Measurements from ENCODE around the gene FILIP1. TPM values are rescaled to one million over a fixed set of nuclear protein-coding genes. Genes with fewer than 3 reads are reported as not detected.

The FILIP1 gene
- total and polyA plus RNA-seq, 2 donors (not counting 1 experiment from before 2014, with no cell fraction given), result 0.33 to 2.3 TPM

GRCh38 chr6:75479712-75480111, 13.9 kb downstream of the FILIP1 start:
- H3K4me2 ChIP-seq (ENCODE audit: extremely low read depth, insufficient read depth, low read length), result no peak overlapping the region
- TF ChIP-seq CTCF (conservative IDR thresholded peaks at IDR 0.05 in 1 of 2, IDR thresholded peaks at IDR 0.05 in 1 of 2; ENCODE audit: low read depth in 1 of 2, low read length in 2 of 2) (no peak), EZH2 (IDR thresholded peaks at IDR 0.05; ENCODE audit: low read length, missing control alignments) (no peak)
- H3K79me2 ChIP-seq (ENCODE audit: control insufficient read depth, insufficient read depth, low read length), result no peaks in the 10 kb centered on the region
- no peak overlapping the region for H3K27ac ChIP-seq (ENCODE audit: insufficient read depth, low read length)
- DNase-seq (ENCODE audit: low read depth in 2 of 2), result no peak
- H3K4me3 ChIP-seq (replicated peaks in 1 of 4; ENCODE audit: control extremely low read depth in 1 of 4, insufficient read depth in 1 of 4, low read depth in 3 of 4, low read length in 4 of 4), result no peak overlapping the region
- peaks cover 13% of the 10 kb centered on the region for H3K4me1 ChIP-seq (ENCODE audit: control insufficient read depth, extremely low read depth, insufficient read depth, low read length)
- H2AFZ ChIP-seq (ENCODE audit: low read length), result no peak overlapping the region
- H4K20me1 ChIP-seq (ENCODE audit: control insufficient read depth, extremely low read depth, insufficient read depth, low read length), result no peaks in the 10 kb centered on the region
- H3K9ac ChIP-seq (ENCODE audit: insufficient read depth, low read length), result no peak overlapping the region
- no peaks in the 10 kb centered on the region for H3K27me3 ChIP-seq (ENCODE audit: control insufficient read depth, insufficient read depth, low read length)
- no peaks in the 10 kb centered on the region for H3K9me3 ChIP-seq (ENCODE audit: control insufficient read depth, insufficient read depth, low read depth, low read length)
- H3K36me3 ChIP-seq (ENCODE audit: control insufficient read depth, insufficient read depth, low read length), result no peaks in the 10 kb centered on the region

- H4K20me1 ChIP-seq (ENCODE audit: control insufficient read depth, extremely low read depth, insufficient read depth, low read length), result no peaks in the 10 kb centered on the region
- H3K9me3 ChIP-seq (ENCODE audit: control insufficient read depth, insufficient read depth, low read depth, low read length), result no peaks in the 10 kb centered on the region
- no peak overlapping the region for H2AFZ ChIP-seq (ENCODE audit: low read length)
- H3K36me3 ChIP-seq (ENCODE audit: control insufficient read depth, insufficient read depth, low read length), result no peaks in the 10 kb centered on the region
- TF ChIP-seq EZH2 (IDR thresholded peaks at IDR 0.05; ENCODE audit: low read length, missing control alignments) (no peak), CTCF (conservative IDR thresholded peaks at IDR 0.05 in 1 of 2, IDR thresholded peaks at IDR 0.05 in 1 of 2; ENCODE audit: low read depth in 1 of 2, low read length in 2 of 2) (no peak)
- H3K9ac ChIP-seq (ENCODE audit: insufficient read depth, low read length), result no peak overlapping the region
- H3K4me3 ChIP-seq (replicated peaks in 1 of 4; ENCODE audit: control extremely low read depth in 1 of 4, insufficient read depth in 1 of 4, low read depth in 3 of 4, low read length in 4 of 4), result no peak overlapping the region
- H3K4me2 ChIP-seq (ENCODE audit: extremely low read depth, insufficient read depth, low read length), result no peak overlapping the region
- peaks cover 13% of the 10 kb centered on the region for H3K4me1 ChIP-seq (ENCODE audit: control insufficient read depth, extremely low read depth, insufficient read depth, low read length)
- no peak overlapping the region for H3K27ac ChIP-seq (ENCODE audit: insufficient read depth, low read length)
- H3K79me2 ChIP-seq (ENCODE audit: control insufficient read depth, insufficient read depth, low read length), result no peaks in the 10 kb centered on the region
- no peaks in the 10 kb centered on the region for H3K27me3 ChIP-seq (ENCODE audit: control insufficient read depth, insufficient read depth, low read length)
- no peak for DNase-seq (ENCODE audit: low read depth in 2 of 2)
Observed at GRCh38 chr6:75478929-75479328, 14.7 kb downstream of the FILIP1 start.

- no peaks in the 10 kb centered on the region for H4K20me1 ChIP-seq (ENCODE audit: control insufficient read depth, extremely low read depth, insufficient read depth, low read length)
- no peaks in the 10 kb centered on the region for H3K27me3 ChIP-seq (ENCODE audit: control insufficient read depth, insufficient read depth, low read length)
- no peak overlapping the region for H3K4me2 ChIP-seq (ENCODE audit: extremely low read depth, insufficient read depth, low read length)
- H3K36me3 ChIP-seq (ENCODE audit: control insufficient read depth, insufficient read depth, low read length), result no peaks in the 10 kb centered on the region
- no peak for TF ChIP-seq EZH2 (IDR thresholded peaks at IDR 0.05; ENCODE audit: low read length, missing control alignments)
- no peak for TF ChIP-seq CTCF (conservative IDR thresholded peaks at IDR 0.05 in 1 of 2, IDR thresholded peaks at IDR 0.05 in 1 of 2; ENCODE audit: low read depth in 1 of 2, low read length in 2 of 2)
- H2AFZ ChIP-seq (ENCODE audit: low read length), result no peak overlapping the region
- DNase-seq (ENCODE audit: low read depth in 2 of 2), result no peak
- H3K27ac ChIP-seq (ENCODE audit: insufficient read depth, low read length), result no peak overlapping the region
- H3K9me3 ChIP-seq (ENCODE audit: control insufficient read depth, insufficient read depth, low read depth, low read length), result no peaks in the 10 kb centered on the region
- no peaks in the 10 kb centered on the region for H3K4me1 ChIP-seq (ENCODE audit: control insufficient read depth, extremely low read depth, insufficient read depth, low read length)
- no peak overlapping the region for H3K4me3 ChIP-seq (replicated peaks in 1 of 4; ENCODE audit: control extremely low read depth in 1 of 4, insufficient read depth in 1 of 4, low read depth in 3 of 4, low read length in 4 of 4)
- H3K79me2 ChIP-seq (ENCODE audit: control insufficient read depth, insufficient read depth, low read length), result no peaks in the 10 kb centered on the region
- no peak overlapping the region for H3K9ac ChIP-seq (ENCODE audit: insufficient read depth, low read length)
Observed at GRCh38 chr6:75472885-75473284, 20.7 kb downstream of the FILIP1 start.

All from fibroblast of lung (primary cell).